ENCODE data around the gene MED15.
"Not testable (repeated sequence)": the region's sequence is repeated elsewhere in the genome, so short reads cannot be mapped to it uniquely, and the experiment has no call there.

Gene MED15

GRCh38 chr22:20536590-20537324 is 29.3 kb downstream of the MED15 start:
- DNase-seq (ENCODE audit: extremely low read depth, insufficient read length) = no peak
- H3K36me3 ChIP-seq (ENCODE audit: control insufficient read depth, insufficient read depth, low read length) = peaks cover 23% of the 10 kb centered on the region
- no peaks in the 10 kb centered on the region for H3K27me3 ChIP-seq (replicated peaks; ENCODE audit: control insufficient read depth, insufficient read depth, low read length)
- no peak overlapping the region for H3K4me3 ChIP-seq (replicated peaks; ENCODE audit: low read depth, low read length)
- no peak for TF ChIP-seq CTCF (IDR thresholded peaks at IDR 0.05; ENCODE audit: insufficient read depth, low read length, poor library complexity, severe bottlenecking)

- H3K27me3 ChIP-seq (replicated peaks; ENCODE audit: control insufficient read depth, insufficient read depth, low read length) = no peaks in the 10 kb centered on the region
- no peak overlapping the region for H3K4me3 ChIP-seq (replicated peaks; ENCODE audit: low read depth, low read length)
- no peak for TF ChIP-seq CTCF (IDR thresholded peaks at IDR 0.05; ENCODE audit: insufficient read depth, low read length, poor library complexity, severe bottlenecking)
- DNase-seq (ENCODE audit: extremely low read depth, insufficient read length) = no peak
- H3K36me3 ChIP-seq (ENCODE audit: control insufficient read depth, insufficient read depth, low read length) = peaks cover 23% of the 10 kb centered on the region
These were observed 29.9 kb downstream of the MED15 start for GRCh38 chr22:20537325-20537756.

GRCh38 chr22:20537983-20538382 is 30.6 kb downstream of the MED15 start:
- H3K36me3 ChIP-seq (ENCODE audit: control insufficient read depth, insufficient read depth, low read length) = peaks cover 20% of the 10 kb centered on the region
- H3K27me3 ChIP-seq (replicated peaks; ENCODE audit: control insufficient read depth, insufficient read depth, low read length) = no peaks in the 10 kb centered on the region
- no peak for DNase-seq (ENCODE audit: extremely low read depth, insufficient read length)
- no peak for TF ChIP-seq CTCF (IDR thresholded peaks at IDR 0.05; ENCODE audit: insufficient read depth, low read length, poor library complexity, severe bottlenecking)
- no peak overlapping the region for H3K4me3 ChIP-seq (replicated peaks; ENCODE audit: low read depth, low read length)

- not testable (repeated sequence) for DNase-seq (ENCODE audit: extremely low read depth, insufficient read length); H3K4me3 ChIP-seq (replicated peaks; ENCODE audit: low read depth, low read length); H3K27me3 ChIP-seq (replicated peaks; ENCODE audit: control insufficient read depth, insufficient read depth, low read length)
- H3K36me3 ChIP-seq (ENCODE audit: control insufficient read depth, insufficient read depth, low read length) = peaks cover 16% of the 10 kb centered on the region
These were observed 31.5 kb downstream of the MED15 start for GRCh38 chr22:20538875-20539274.

GRCh38 chr22:20542055-20542454 is 34.6 kb downstream of the MED15 start:
- Histone ChIP-seq H3K27me3 (replicated peaks; ENCODE audit: control insufficient read depth, insufficient read depth, low read length) (no peaks in the 10 kb centered on the region), H3K36me3 (ENCODE audit: control insufficient read depth, insufficient read depth, low read length) (peaks cover 7% of the 10 kb centered on the region), H3K4me3 (replicated peaks; ENCODE audit: low read depth, low read length) (no peak overlapping the region)
- TF ChIP-seq CTCF (IDR thresholded peaks at IDR 0.05; ENCODE audit: insufficient read depth, low read length, poor library complexity, severe bottlenecking) = no peak
- no peak for DNase-seq (ENCODE audit: extremely low read depth, insufficient read length)

GRCh38 chr22:20542736-20543135 is 35.3 kb downstream of the MED15 start:
- Histone ChIP-seq H3K27me3 (replicated peaks; ENCODE audit: control insufficient read depth, insufficient read depth, low read length) (no peaks in the 10 kb centered on the region), H3K36me3 (ENCODE audit: control insufficient read depth, insufficient read depth, low read length) (peaks cover 2% of the 10 kb centered on the region), H3K4me3 (replicated peaks; ENCODE audit: low read depth, low read length) (no peak overlapping the region)
- DNase-seq (ENCODE audit: extremely low read depth, insufficient read length) = no peak
- TF ChIP-seq CTCF (IDR thresholded peaks at IDR 0.05; ENCODE audit: insufficient read depth, low read length, poor library complexity, severe bottlenecking) = no peak

GRCh38 chr22:20545318-20545634 is 37.9 kb downstream of the MED15 start:
- not testable (repeated sequence) for H3K27me3 ChIP-seq (replicated peaks; ENCODE audit: control insufficient read depth, insufficient read depth, low read length); DNase-seq (ENCODE audit: extremely low read depth, insufficient read length); H3K4me3 ChIP-seq (replicated peaks; ENCODE audit: low read depth, low read length); H3K36me3 ChIP-seq (ENCODE audit: control insufficient read depth, insufficient read depth, low read length)
